Raji (cell line): Measurements from ENCODE around the gene EPN1.
A peak's percentile ranks its signal among the peaks of the same experiment; 100 is the strongest.

Experiments used
- POLR2A ChIP-seq: IDR thresholded peaks from 2 replicates; pipeline ENCODE4 v1.6.1; 2011; ENCODE audit warnings: low read depth, low read length, control low read depth; ENCODE audit not compliant: insufficient read depth

Gene EPN1

DNA sequence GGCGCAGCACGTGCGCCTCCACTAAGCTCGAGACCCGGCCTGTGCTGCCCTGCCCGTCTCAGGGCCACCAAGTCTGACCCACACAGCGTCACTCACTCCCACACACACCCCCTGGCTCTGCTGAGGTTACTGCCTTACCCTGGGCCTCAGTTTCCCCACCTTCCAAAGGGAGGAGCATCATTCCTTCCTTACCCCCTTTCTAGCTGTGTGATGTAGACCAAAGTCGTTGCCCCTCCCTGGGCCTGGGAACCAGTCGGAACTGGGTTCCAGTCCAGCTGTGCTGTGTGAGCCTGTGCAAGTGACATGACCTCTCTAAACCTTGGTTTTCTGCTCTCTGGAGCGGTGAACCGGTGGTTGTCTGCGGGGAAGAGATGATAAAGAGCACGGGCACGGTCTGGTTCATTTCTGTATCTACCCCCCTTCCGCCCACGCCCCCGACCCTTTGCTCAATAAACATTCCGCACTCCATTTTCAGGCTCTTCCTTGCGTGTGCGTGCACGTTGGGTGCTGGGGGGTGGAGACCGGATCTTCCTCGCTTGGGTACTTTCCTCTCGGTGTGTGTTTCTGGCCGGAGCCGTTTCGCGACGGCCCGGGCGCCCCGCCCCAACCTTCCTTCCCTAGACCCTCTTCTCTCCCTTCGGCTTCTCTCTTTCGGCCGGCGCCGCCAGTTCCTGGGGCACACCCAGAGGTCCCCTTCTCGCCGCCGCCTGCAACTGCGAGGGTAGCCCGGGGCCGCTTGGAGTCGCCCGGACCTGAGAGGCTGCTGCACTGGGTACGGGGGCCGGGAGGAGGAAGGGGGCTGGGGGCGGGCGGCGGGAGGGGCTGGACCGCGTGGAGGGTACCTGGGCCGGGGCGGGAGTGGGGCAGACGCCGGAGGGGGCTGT is 31.8 kb upstream of the EPN1 start, which contains the start of gene ZNF581:
Gene ZNF581, plus strand, starts transcription at position 647 of the 884 bp plus-strand sequence. CDS start 923 bp downstream, outside the sequence.
- TF ChIP-seq POLR2A = peak; percentile 69; the same call in 1 of the 2 replicates

DNA sequence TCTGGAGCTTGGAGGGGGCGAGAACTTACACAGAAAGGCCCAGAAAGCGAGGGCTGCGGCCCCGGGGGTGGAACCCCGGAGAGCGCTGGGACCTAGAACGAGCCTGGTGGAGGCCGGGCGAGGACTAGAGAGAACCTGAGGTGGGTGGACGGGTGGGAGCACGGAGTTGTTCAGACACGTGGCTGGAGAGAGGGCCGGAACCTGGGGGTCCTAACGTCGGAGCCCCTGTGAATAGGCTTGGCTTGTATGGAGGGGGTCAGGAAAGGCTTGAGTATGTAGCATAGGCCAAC is 31.2 kb upstream of the EPN1 start:
- TF ChIP-seq POLR2A = no peak

GRCh38 chr19:55644191-55644833 is 30.7 kb upstream of the EPN1 start:
- no peak for TF ChIP-seq POLR2A

DNA sequence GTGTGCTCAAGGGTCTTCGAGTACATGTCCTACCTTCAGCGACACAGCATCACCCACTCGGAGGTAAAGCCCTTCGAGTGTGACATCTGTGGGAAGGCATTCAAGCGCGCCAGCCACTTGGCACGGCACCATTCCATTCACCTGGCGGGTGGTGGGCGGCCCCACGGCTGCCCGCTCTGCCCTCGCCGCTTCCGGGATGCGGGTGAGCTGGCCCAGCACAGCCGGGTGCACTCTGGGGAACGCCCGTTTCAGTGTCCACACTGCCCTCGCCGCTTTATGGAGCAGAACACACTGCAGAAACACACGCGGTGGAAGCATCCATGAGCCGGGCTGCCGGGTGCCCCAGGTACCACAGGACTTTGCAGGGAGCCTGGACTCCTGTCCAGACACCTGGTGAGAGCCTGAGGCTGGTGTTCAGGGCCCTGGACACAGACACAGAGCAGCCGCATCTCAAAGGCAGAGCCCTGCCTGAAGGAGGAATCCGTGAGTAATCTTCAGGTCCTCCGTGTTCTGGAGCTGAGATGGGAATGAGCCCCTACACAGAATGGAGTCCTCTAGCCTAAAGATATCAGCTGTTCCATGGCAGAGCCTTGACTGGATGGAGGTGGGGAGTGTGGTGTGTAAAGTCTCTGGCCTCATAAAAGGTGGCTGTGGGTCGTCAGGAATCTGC is 30.0 kb upstream of the EPN1 start:
- TF ChIP-seq POLR2A = peak; percentile 37; the same call in 1 of the 2 replicates

- TF ChIP-seq POLR2A = no peak
Observed at GRCh38 chr19:55645512-55645881, 29.5 kb upstream of the EPN1 start.

DNA sequence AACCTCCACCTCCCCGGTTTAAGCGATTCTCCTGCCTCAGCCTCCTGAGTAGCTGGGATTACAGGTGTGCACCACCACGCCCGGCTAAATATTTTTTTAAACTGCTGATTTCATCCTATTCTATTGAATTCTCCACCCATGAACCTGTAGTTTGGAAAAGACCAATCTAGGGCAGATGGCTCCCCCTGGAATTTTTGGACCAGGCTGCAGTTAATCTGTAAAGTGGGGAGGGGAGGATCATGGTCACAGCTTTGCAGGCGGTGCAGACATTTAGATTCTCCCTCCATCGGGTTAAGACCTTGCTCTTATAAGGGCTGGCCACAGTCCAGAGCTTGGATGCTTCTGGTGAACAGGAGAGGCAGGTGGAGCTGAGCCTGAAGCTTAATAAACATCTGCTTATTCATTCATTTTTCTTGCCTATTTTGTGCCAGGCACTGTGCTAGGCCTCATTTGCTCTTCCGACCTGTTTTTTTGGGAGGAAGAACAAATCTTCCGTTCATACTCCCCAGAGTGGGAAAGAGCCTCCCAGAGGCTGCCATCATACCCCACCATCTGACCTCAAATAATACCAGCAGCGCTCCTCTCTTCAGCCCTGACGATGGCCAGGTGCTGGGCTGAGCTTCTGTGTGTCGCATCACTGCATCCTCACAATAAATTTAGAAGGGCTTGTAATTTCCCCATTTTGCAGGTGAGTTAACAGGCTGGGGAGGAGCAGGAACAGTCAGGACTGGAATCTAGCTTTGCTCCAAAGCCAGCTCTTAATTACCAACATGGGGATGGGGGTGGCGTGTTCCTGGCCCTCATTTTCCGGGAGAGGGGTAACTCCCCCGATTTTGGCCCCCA is 27.9 kb upstream of the EPN1 start:
- TF ChIP-seq POLR2A = peak; percentile 48; the same call in 1 of the 2 replicates

GRCh38 chr19:55647732-55648584 is 27.1 kb upstream of the EPN1 start, which contains the start of gene CCDC106:
Gene CCDC106 (plus strand): TSS chr19:55648212. CDS start chr19:55649047, 835 bp downstream.
- TF ChIP-seq POLR2A = no peak; the same call in 1 of the 2 replicates

- TF ChIP-seq POLR2A = 0 out of 2 replicates have a peak, but pooled peaks have one; percentile 11
Observed at GRCh38 chr19:55648585-55649267, 26.3 kb upstream of the EPN1 start.

DNA sequence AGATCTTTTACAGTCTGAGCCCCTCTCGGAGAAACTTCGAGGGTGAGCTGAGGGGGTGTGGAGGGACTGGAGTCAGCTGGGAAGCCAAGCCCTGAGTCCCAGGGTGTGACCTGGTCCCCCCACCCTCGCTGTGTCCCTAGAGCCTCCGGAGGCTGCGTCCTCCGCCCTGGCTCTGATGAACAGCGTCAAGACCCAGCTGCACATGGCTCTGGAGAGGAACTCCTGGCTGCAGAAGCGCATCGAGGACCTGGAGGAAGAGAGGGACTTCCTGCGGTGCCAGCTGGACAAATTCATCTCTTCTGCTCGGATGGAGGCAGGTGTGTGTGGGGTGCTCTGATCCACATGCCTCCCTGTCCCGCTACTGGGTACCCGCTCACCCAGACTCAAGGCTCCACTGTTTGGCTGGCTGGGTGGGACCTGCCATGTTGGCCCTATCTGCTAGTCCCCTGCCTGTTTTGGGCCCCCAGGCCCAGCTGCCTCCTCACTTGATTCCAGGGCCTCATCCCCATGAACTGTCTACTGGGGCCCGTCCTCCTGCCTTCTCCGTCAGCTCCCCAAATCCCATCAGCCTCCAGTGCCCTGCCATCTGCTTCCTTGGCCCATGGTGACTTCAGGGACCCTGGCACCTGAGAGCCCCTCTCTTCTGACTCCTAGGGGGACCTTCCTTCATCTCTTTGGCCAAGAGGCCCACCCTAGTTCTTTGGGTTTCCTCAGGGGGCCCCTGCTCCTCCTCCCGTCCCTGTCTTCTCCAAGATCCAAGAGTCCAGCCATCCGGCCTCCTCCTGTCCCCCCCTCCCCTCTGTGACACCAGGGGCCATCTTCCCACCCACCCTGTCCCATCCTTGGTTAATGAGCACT is 25.5 kb upstream of the EPN1 start:
- no peak for TF ChIP-seq POLR2A

GRCh38 chr19:55650126-55650557 is 24.9 kb upstream of the EPN1 start:
- no peak for TF ChIP-seq POLR2A

DNA sequence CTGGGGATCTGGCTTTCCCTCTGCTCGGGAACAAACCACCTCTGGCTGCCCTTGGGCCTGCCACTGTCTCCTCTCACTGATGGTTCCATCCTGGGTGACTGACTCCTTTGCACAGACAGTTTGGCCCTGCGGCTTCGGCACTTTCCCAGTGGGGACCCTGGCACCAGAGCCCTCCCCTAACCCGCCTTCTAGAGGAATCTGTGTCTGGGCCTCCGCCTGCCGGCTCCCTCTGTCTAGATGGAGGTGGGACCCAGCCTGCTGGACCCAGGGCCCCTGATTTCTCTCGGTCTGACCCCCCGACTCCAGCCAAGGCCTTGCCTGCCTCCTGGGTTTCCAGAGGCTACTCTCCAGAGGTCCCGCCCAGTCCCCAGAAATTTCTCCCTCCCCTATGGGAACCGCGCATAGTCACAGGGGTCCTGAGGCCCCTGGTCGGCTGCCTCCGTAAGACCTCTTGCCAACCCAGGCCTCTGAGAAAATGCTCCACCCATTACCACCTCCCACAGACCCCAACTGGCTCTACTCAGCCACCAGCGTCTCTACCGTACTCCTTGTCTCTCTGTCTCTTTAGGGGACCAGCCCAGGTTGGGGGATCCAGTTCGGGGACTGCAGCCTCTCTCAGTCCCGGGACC is 24.3 kb upstream of the EPN1 start:
- TF ChIP-seq POLR2A = no peak

- TF ChIP-seq POLR2A = no peak
Observed at GRCh38 chr19:55651236-55651635, 23.8 kb upstream of the EPN1 start.
